HG03432 (cell line): ENCODE data around the gene GOLGA8H.
"Not testable (repeated sequence)": the region's sequence is repeated elsewhere in the genome, so short reads cannot be mapped to it uniquely, and the experiment has no call there.

Source experiments
- ATAC-seq: cut with Tn5 transposase; IDR thresholded peaks from one replicate; pipeline ENCODE4 v1.9.1; 2021; ENCODE audit warnings: mild to moderate bottlenecking, moderate library complexity; ENCODE audit not compliant: unreplicated experiment

The GOLGA8H gene

GRCh38 chr15:30603796-30604195 is at the start of gene GOLGA8H:
Gene GOLGA8H, plus strand, starts transcription at chr15:30604028. Its CDS starts 98 bp downstream, at chr15:30604126.
- ATAC-seq, result not testable (repeated sequence)

- not testable (repeated sequence) for ATAC-seq
Measured at GRCh38 chr15:30566949-30567348, 36.9 kb upstream of the GOLGA8H start.

GRCh38 chr15:30573012-30573491 is 30.8 kb upstream of the GOLGA8H start:
- not testable (repeated sequence) for ATAC-seq

- ATAC-seq, result not testable (repeated sequence)
Measured at GRCh38 chr15:30579394-30579970, 24.3 kb upstream of the GOLGA8H start.

- ATAC-seq, result not testable (repeated sequence)
Measured at GRCh38 chr15:30580716-30581115, 23.1 kb upstream of the GOLGA8H start.

GRCh38 chr15:30598953-30599352 is 4.9 kb upstream of the GOLGA8H start:
- not testable (repeated sequence) for ATAC-seq

- not testable (repeated sequence) for ATAC-seq
Measured at GRCh38 chr15:30612271-30612670, 8.4 kb downstream of the GOLGA8H start.

- not testable (repeated sequence) for ATAC-seq
Measured at GRCh38 chr15:30621342-30621741, 17.5 kb downstream of the GOLGA8H start.

- peak; percentile 93 for ATAC-seq
Measured at GRCh38 chr15:30625436-30626193, 21.8 kb downstream of the GOLGA8H start, which contains the start of gene ARHGAP11B. Gene ARHGAP11B, plus strand, starts transcription at chr15:30626128.

GRCh38 chr15:30626194-30626565 is 22.4 kb downstream of the GOLGA8H start:
- ATAC-seq, result peak; percentile 9

- not testable (repeated sequence) for ATAC-seq
Measured at GRCh38 chr15:30626632-30627031, 22.8 kb downstream of the GOLGA8H start.

- peak; percentile 93 for ATAC-seq
Measured at GRCh38 chr15:30650012-30650929, 46.4 kb downstream of the GOLGA8H start.

- not testable (repeated sequence) for ATAC-seq
Measured at GRCh38 chr15:30661154-30661553, 57.3 kb downstream of the GOLGA8H start.
